Endothelial cell of umbilical vein (primary cell): ENCODE results near the gene CPNE2. TPM values are rescaled to one million over a fixed set of nuclear protein-coding genes. Genes with fewer than 3 reads are reported as not detected.

Source experiments
- BruUV-seq: library from RNA; stranded (reverse); fragments of 400-500 nt; replicated peaks from 2 replicates; lab custom pipeline; 2021; lab: Mats Ljungman, UMichigan
- CTCF ChIA-PET: fragments of 300-600, 350-600 bp; sonication (Branson Sonifier 250); formaldehyde crosslinking; loops from one replicate; lab custom pipeline; 2021; ENCODE audit warnings: antibody characterized with exemption, inconsistent platforms; lab: Charles Lee
- POLR2A ChIA-PET: fragments of 300-600, 350-600 bp; sonication (Branson Sonifier 250); formaldehyde crosslinking; loops from one replicate; lab custom pipeline; 2021; ENCODE audit warnings: antibody characterized with exemption, inconsistent platforms; lab: Charles Lee
- DNase-seq: peaks from one replicate; pipeline ENCODE4 v3.0.0-alpha.2; 2011; ENCODE audit warnings: low read depth, low spot score
- FAIRE-seq: peaks from 2 replicates; lab custom pipeline; 2011; peaks lifted over from hg19 to GRCh38; lab: Jason Lieb, UNC
- H2AFZ ChIP-seq: 2 replicates; pipeline ENCODE4 v1.6.0; 2012; ENCODE audit warnings: low read depth, low read length, control low read depth, inconsistent platforms
- H3K27ac ChIP-seq: 2 replicates; pipeline ENCODE4 v1.5.1; 2011; ENCODE audit warnings: low read depth, mild to moderate bottlenecking, control low read depth, low read length, moderate library complexity; ENCODE audit not compliant: insufficient read depth
- H3K27me3 ChIP-seq, 2 experiments: 2 replicates each; pipeline versions ENCODE4 v1.6.0 to v1.6.1; 2011; ENCODE audit warnings: low read length in 2 of 2, mixed read lengths in 1 of 2; ENCODE audit not compliant: control insufficient read depth in 2 of 2, insufficient read depth in 2 of 2
- H3K36me3 ChIP-seq, 2 experiments: 2 replicates in 1 of 2; 3 replicates in 1 of 2; pipeline ENCODE4 v1.5.1; 2011; ENCODE audit warnings: low read length in 2 of 2, mild to moderate bottlenecking in 1 of 2, moderate library complexity in 1 of 2; ENCODE audit not compliant: control insufficient read depth in 2 of 2, insufficient read depth in 2 of 2; ENCODE audit errors: extremely low read depth in 1 of 2
- H3K4me1 ChIP-seq: 3 replicates; pipeline ENCODE4 v1.5.1; 2011; ENCODE audit warnings: mild to moderate bottlenecking, low read length; ENCODE audit not compliant: control insufficient read depth, insufficient read depth; ENCODE audit errors: extremely low read depth
- H3K4me2 ChIP-seq: 2 replicates; pipeline ENCODE4 v1.6.1; 2011; ENCODE audit warnings: low read length, control low read depth, mixed read lengths; ENCODE audit not compliant: insufficient read depth
- H3K4me3 ChIP-seq, 3 experiments: fragments of 200-600 bp in 1 of 3; sonication (generic), shearing (Covaris generic) in 1 of 3; replicated peaks in 1 of 3; 2 replicates each; pipeline ENCODE4 v1.5.1; 2011 to 2016; ENCODE audit warnings: control low read depth in 3 of 3, low read length in 3 of 3, mild to moderate bottlenecking in 2 of 3, inconsistent platforms in 1 of 3, low read depth in 1 of 3, moderate library complexity in 1 of 3; ENCODE audit not compliant: insufficient read depth in 1 of 3
- H3K79me2 ChIP-seq: 2 replicates; pipeline ENCODE4 v1.6.0; 2012; ENCODE audit warnings: low read length, inconsistent platforms; ENCODE audit not compliant: control insufficient read depth, insufficient read depth
- H3K9ac ChIP-seq: replicated peaks from 2 replicates; pipeline ENCODE3; 2011; ENCODE audit warnings: low read length, control low read depth; ENCODE audit not compliant: insufficient read depth; ENCODE audit errors: extremely low read depth
- H3K9me1 ChIP-seq: replicated peaks from 3 replicates; pipeline ENCODE4 v1.6.0; 2011; ENCODE audit warnings: mild to moderate bottlenecking, low read length; ENCODE audit not compliant: control insufficient read depth, insufficient read depth; ENCODE audit errors: extremely low read depth
- H3K9me3 ChIP-seq: replicated peaks from 2 replicates; pipeline ENCODE4 v1.5.1; 2012; ENCODE audit warnings: low read length, inconsistent platforms; ENCODE audit not compliant: control insufficient read depth, insufficient read depth
- H4K20me1 ChIP-seq: replicated peaks from 2 replicates; pipeline ENCODE3; 2011; ENCODE audit warnings: mild to moderate bottlenecking, low read length; ENCODE audit not compliant: control insufficient read depth, insufficient read depth; ENCODE audit errors: extremely low read depth
- CTCF ChIP-seq, 2 donors: IDR thresholded peaks; 1 replicate in 1 of 2; 2 replicates in 1 of 2; pipeline ENCODE4 v1.5.1; 2011; ENCODE audit warnings: low read length in 2 of 2, mild to moderate bottlenecking in 2 of 2, moderate library complexity in 2 of 2, control low read depth in 1 of 2, inconsistent platforms in 1 of 2, low read depth in 1 of 2; ENCODE audit not compliant: insufficient read depth in 1 of 2; ENCODE audit errors: extremely low read depth in 1 of 2
- EZH2 ChIP-seq: IDR thresholded peaks from 2 replicates; pipeline ENCODE4 v1.6.1; 2012; ENCODE audit warnings: borderline replicate concordance, low read depth, mild to moderate bottlenecking, moderate library complexity, low read length, inconsistent platforms; ENCODE audit not compliant: severe bottlenecking
- FOS ChIP-seq: IDR thresholded peaks from 2 replicates; pipeline ENCODE4 v1.6.1; 2011; ENCODE audit warnings: mild to moderate bottlenecking, low read length, moderate library complexity, borderline replicate concordance; ENCODE audit not compliant: insufficient read depth
- GATA2 ChIP-seq: IDR thresholded peaks from 2 replicates; pipeline ENCODE4 v1.7.0; 2011; ENCODE audit warnings: low read depth, mild to moderate bottlenecking, moderate library complexity, mixed read lengths, low read length; ENCODE audit not compliant: insufficient read length, insufficient read depth
- JUN ChIP-seq: IDR thresholded peaks from 2 replicates; pipeline ENCODE4 v1.6.1; 2011; ENCODE audit warnings: borderline replicate concordance, low read depth; ENCODE audit not compliant: insufficient read length, insufficient read depth
- MYC ChIP-seq: IDR thresholded peaks from one replicate; pipeline ENCODE4 v1.6.1; 2011; ENCODE audit warnings: mild to moderate bottlenecking, low read depth, low read length
- POLR2A ChIP-seq: IDR thresholded peaks from 2 replicates; pipeline ENCODE4 v1.6.1; 2012; ENCODE audit warnings: low read depth, mild to moderate bottlenecking, control low read depth, low read length
- POLR2AphosphoS5 ChIP-seq: IDR thresholded peaks from 2 replicates; pipeline ENCODE4 v1.6.1; 2012; ENCODE audit warnings: low read depth, mild to moderate bottlenecking, control low read depth, low read length, moderate library complexity; ENCODE audit not compliant: insufficient read depth
- dilution Hi-C: fragments of 300-500 bp; cut with MboI; formaldehyde crosslinking; loops from one replicate; pipeline ENCODE4 v1.15.0; 2019; ENCODE audit warnings: low sequenced_read_pairs; ENCODE audit not compliant: extremely low pct_ligation_motif_present
- intact Hi-C: fragments of 100-400 bp; cut with micrococcal nuclease; formaldehyde crosslinking; loops from one replicate; pipeline ENCODE4 v1.10.0; 2022
- polyA plus RNA-seq, 4 experiments: library from polyadenylated mRNA; depleted of rRNA in 3 of 4; stranded (reverse) in 3 of 4; unstranded in 1 of 4; fragments of >200 nt; gene quantifications; 2 replicates each; pipeline versions ENCODE4 v1.2.1 to v1.2.3, GENCODE V29; 2011 to 2012; ENCODE audit warnings: missing spikeins in 1 of 4
- total RNA-seq: library from RNA; stranded (reverse); gene quantifications from 2 replicates; pipeline ENCODE4 v1.2.3, GENCODE V29; 2021
- TF ChIP-seq, protein P1 (sequence below): IDR thresholded peaks from 2 replicates; pipeline ENCODE4 v1.6.1; 2011; ENCODE audit not compliant: insufficient read depth, insufficient read length

The CPNE2 gene
- total and polyA plus RNA-seq, 2 donors (not counting 3 experiments of a cell fraction or from before 2014, with no cell fraction given) = 91.9 to 187 TPM

- Histone ChIP-seq H3K9me3 (no peaks in the 10 kb centered on the region), H3K4me3 (no peak overlapping the region), H3K4me2 (peak overlapping the region; percentile 92), H3K4me1 (peaks cover 57% of the 10 kb centered on the region), H3K36me3 (peaks cover 0 to 3% of the 10 kb centered on the region in 2 experiments), H3K9me1 (no peaks in the 10 kb centered on the region), H3K27me3 (no peaks in the 10 kb centered on the region), H3K79me2 (peaks cover 89% of the 10 kb centered on the region), H3K27ac (peak overlapping the region; percentile 92), H3K9ac (no peak overlapping the region), H4K20me1 (no peaks in the 10 kb centered on the region), H2AFZ (no peak overlapping the region)
- TF ChIP-seq CTCF (IDR thresholded peaks at IDR 0.05; ENCODE audit: extremely low read depth in 1 of 2, insufficient read depth in 1 of 2, low read depth in 1 of 2, low read length in 2 of 2) (no peak), GATA2 (no peak), POLR2AphosphoS5 (no peak), EZH2 (no peak), FOS (no peak), JUN (no peak), POLR2A (no peak), MYC (no peak)
- TF ChIP-seq, protein P1, sequence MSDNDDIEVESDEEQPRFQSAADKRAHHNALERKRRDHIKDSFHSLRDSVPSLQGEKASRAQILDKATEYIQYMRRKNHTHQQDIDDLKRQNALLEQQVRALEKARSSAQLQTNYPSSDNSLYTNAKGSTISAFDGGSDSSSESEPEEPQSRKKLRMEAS = no peak
- CTCF ChIA-PET = interaction anchor here (1.1 kb wide), 1 partner anchor 24 kb away, joined by 3 read pairs; no protein-coding TSS in a partner anchor
- FAIRE-seq (no peak), DNase-seq (no peak)
- intact Hi-C loops (no loop called here), dilution Hi-C loops (no loop called here)
- POLR2A ChIA-PET = interaction anchor here (0.7 kb wide), 1 partner anchor 23 kb away, joined by 3 read pairs; no protein-coding TSS in a partner anchor
- BruUV-seq = no TSS peak
These were observed 100.5 kb downstream of the CPNE2 start for GRCh38 chr16:57192720-57193486.
